Activated CD8-positive, alpha-beta memory T cell treated with anti-CD3 and anti-CD28 coated beads, Interleukin-2, amount 50 U/mL, for 1 hour (primary cell): ENCODE measurements around the gene SLC49A4.

ENCODE experiments used
- DNase-seq: peaks from one replicate; pipeline ENCODE4 v3.0.0-alpha.2; 2020; ENCODE audit errors: extremely low read depth

SLC49A4 gene

DNA sequence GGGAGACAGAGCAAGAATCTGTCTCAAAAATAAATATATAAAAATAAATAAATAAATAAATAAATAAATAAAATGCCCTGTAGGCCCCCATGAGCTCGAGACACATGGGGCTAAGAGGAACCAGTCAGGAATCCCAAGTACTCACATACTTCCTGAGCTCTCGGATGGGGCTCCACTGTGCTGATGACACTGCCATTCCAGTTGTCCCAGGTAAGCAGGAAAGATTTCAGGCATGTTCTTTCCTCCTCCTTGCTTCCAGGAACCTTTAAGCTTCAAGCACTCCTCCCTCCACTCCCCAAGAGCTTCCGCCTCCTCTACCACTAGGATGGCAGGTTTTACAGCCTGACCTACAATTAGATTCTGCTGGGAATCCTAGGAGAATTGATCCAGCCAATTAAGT, 113.4 kb downstream of the SLC49A4 start:
- no peak for DNase-seq

DNA sequence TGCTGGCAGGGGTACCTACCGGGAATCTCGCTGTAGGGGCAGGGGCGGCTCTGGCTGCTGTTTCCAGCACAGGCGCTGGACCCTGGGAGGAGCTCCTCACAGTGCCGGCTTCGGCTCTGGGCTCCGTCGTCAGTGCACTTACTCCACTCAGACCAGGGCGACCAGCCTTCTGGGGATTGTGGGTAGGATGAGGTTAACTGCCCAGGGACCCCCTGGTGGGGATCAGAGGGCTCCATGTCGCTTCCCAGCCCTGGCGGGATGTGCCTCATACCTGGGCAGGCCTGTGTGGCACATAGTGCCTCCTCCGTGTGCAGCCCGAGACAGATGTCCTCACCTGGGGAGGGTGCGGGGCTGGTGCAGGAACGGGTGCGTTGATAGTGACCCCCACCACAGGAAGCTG, 117.0 kb downstream of the SLC49A4 start:
- DNase-seq = no peak

DNA sequence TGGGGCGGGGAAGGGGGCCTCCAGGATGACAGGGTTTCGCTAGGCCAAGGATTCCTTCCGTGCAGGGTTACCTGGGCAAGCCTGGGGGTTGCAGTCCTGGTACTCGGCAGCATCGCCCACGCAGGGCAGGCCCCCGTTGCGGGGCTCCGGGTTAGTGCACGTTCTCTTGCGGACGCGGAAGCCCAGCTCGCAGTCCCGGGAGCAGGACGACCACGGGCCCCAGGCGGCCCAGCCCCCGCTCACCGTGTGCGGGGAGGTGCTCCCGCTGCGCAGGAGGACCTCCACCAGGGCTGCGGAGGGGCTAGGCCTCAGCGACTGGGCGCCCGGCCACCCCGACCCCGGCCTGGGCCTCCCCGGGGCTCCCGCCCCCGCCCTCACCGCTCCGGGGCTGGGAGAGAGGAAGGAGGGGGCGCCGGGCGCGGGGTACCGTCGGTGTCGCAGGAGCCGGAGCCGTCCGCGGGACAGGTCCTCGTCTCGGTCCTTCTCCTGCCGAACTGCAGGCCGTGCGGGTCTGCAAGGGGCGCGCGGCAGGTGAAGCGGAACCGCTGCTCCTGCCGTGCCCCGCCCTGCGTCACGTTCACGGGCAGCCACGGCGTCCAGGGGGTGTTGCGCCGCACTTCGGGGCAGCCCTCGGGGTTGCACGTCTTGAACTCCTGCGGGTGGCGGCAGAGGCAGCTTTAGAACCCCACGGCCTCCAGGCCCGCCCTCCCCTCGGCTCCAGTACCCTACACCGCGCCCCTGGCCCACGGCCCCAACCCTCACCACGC, 118.1 kb downstream of the SLC49A4 start:
- DNase-seq = no peak

DNA sequence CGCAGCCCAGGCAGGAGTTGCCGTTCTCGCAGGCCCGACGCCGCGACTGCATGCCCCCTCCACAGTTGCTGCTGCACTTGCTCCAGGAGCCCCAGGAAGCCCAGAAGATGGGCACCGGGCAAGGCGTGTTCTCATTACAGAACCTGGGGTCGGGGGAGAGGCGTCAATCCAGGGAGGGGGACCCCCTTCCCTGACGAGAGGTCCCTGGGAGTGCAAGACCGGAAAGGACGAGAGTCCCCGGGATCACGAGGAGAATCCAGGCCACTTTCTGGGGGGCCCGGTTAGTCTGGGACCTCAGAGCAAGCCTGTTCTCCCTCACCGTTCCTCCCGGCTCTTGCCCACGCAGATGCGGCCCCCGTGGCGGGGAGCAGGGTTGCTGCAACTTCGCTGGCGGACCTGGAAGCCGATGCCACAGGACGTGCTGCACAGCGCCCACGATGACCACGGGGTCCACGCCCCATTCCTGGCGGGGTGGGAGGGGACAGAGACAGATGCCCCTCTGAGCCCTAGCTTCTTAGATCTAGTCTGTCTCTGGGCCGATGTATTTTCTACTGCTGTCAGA, 118.8 kb downstream of the SLC49A4 start:
- DNase-seq = no peak

DNA sequence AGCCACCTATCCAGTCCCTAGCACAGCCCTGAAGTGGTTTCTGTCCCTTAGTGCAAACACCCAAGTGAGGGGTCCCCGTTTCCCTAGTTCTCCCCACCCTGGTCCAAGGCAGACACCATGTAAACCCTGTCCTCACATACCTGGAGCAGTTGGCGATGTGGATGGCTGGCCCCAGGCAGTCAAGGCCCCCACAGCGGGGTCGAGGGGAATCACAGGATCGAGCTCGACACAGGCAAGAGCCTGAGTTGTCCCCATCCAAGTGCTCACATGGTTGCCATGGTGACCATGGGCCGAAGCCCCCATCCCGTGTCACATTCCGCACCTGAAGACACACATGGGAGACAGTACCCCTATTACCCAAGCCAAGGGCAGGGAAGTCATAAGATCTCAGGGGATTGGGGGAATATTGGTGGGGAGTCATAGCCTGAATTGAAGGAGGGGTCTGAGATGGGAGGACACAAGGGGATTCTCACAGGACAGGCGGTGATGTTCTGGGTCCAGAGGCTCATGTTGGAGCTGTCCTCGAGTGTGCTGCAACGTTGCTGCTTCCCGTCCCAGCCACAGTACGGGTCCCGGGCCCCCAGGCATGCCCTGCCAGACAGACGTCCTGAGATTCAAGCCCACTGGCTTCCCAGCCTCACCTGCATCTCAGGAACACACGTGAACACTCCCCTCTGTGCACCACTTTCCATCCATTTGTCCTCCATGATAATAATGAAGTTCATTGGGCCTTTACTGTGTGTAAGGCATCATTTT, 120.6 kb downstream of the SLC49A4 start:
- DNase-seq = no peak

DNA sequence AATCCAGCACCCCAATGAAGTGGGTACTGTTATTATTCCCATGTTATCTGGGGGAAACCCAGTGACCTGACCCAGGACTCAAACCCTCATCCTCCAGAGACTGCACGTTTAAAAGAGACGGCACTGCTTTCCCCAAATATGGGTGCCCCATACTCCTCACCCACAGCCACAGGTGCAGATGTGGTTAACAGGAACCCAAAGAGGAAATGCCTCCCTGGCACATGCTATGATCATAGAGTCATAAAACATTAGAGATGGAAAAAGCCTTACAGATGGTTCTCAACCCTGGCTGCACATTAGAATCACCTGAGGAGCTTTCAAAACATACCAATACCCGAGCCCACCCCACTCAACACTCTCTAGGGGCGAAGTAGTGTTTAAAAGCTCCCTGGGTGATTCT, 121.2 kb downstream of the SLC49A4 start:
- no peak for DNase-seq

DNA sequence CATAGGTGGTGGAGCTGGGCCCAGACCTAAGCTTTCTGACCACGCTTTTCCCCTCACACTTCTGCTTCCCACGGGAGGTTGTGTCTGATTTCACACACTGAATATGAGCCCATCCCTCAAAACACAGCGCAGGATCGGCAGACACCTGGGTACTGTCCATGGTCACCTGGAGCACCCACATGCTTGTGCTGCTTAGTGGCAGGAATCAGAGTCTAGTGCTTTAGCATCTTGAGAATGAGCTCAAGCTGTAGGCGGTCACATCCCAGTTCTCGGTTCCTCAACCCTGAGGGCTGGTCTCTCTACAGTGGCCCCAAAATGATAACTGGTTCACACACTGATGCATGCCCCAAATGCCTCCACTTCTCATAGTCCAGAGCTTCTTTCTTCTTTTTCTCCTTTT, 121.7 kb downstream of the SLC49A4 start:
- no peak for DNase-seq

DNA sequence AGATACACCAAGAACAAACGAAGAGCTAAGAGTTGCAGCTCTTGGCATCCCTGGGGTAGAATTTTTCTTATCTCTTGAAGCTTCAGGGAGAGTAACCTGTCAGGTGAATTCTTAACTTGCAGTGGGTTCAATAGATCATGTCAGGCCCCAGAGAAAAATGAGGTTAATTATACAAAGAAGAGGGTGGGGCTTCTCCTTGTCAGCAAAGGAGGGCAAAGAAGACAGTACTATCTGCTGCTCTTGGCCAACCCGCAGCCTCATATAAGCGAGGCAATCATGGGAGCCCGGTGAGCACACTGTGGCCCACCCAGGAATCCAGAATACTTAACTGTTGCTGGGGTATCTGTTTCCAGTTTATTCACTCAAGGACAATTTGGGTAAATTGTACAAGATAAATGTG, 122.5 kb downstream of the SLC49A4 start:
- DNase-seq = no peak

DNA sequence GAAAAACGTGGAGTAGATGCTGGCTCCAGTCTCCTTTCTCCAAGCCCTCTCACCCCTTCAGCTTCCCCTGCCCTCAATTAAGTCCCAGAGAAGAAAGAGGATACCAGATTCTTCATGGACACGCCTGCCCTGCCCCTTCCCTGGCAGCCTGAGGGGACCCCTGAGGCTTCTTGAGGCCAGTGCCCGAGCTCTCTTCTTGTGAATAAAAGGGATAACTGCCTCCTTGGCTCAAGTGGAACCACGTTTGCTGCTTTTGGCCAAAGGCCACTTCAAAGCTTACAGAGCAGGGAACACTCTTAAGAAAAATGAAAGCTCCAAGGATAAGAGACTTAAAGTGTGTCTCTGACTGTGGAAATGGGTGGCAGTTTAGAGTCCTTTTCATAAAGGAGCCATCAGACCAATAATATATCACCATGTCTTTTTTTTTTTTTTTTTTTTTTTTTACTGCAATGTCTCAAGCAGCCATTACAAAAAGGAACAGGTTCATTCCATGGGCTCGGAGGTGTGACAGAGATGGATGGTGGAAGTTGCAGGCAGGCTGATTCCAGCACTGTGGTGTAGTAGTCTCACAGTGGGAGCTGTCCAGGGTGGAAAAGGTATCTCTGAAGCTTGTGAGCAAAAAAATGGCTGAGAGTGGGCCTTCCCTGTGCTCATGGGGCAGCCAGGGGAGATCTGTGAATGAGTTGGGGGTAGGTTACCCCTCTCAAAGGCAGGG, 123.9 kb downstream of the SLC49A4 start:
- no peak for DNase-seq

DNA sequence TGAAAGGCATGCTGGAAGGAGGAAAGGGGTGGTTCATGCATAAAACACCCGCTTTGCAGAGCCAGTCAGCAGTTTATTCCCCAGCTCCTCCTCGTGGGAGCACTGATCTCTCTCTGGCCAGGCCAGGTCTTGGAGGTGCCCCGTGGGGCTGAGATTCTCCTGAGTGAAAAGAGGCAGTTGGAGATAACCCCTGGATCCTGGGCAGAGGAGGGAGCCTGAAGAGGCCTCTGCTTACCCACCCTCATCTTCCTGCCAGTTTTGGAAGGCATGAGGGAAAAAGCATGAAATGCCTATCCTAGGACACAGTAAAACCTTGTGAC, 124.4 kb downstream of the SLC49A4 start:
- no peak for DNase-seq

DNA sequence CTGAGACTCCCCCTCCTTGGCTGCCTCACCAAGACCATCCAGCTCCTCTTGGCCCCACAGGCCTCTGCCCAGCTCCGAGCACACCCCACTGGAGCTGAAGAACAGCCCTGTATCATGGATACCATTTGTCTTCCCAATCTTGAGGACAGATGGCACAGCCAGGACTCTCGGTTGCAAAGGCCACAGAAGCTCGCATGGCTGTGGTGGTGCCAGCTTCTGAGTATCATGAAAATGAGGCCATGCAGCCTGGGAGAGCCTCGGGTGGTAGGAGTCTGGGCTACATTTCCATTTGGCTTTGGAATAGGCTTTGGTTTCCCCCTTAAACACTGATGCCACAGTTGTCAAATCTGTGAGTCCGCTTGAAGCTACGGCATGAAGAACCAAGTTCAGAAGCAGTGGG, 126.1 kb downstream of the SLC49A4 start:
- no peak for DNase-seq

DNA sequence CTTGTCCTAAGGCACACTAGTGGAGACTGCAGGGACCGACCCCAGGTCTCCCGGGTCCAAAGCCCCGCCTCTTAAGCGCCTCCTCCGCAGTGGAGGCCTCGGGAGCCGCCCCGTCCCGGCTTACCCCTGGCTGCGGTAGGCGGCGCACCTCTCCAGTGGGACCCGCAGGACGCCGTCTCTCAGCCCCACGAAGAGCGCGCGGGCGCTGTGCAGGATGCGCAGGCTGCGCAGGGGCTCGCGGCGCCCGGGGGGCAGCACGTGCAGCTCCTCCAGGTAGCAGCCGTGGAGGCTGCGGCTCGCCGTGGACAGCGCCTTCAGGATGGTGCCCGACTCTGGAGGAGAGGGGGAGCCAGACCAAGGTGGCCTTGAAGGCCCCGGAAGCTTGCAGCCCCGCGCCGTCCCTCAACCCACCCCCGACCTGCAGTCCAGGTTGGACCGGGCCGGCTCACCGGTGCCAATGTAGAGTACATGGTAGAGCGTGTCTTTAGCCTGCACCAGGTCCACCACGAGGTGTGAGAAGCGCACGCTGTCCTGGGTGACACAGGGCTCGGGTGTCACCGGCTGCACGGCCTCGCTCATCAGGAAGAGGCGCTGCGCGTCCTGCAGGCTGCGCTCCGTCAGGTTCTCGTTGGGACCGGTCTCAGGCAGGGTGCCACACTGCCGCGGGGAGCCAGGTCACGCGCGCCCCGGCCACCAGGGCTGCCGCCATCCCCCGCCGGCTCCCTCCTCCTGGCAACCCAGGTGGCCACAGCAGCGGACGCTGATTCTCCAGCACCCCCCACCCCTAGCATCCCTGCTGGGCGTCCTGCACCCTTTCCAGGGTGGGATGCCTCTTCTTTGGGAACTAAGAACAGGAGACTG, 127.2 kb downstream of the SLC49A4 start:
- DNase-seq = no peak

DNA sequence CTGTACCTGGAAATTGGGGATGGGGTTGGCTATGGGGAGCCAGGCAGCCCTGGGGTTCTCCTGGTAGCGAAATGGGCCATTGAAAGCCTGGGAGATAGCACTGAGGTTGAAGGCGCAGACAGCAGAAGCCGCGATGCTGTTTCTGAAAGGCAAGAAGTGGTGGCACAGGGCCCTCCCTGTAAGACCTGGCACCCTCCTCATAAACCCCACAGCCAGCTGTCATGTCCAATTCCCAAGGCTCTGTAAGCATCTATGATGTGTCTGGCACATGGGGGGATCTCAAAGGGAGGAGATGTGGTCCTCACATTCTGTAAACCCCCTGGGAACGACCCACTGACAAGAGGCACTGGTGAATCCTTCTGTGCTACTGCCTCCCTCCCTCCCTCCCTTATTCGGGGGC, 128.7 kb downstream of the SLC49A4 start:
- no peak for DNase-seq

DNA sequence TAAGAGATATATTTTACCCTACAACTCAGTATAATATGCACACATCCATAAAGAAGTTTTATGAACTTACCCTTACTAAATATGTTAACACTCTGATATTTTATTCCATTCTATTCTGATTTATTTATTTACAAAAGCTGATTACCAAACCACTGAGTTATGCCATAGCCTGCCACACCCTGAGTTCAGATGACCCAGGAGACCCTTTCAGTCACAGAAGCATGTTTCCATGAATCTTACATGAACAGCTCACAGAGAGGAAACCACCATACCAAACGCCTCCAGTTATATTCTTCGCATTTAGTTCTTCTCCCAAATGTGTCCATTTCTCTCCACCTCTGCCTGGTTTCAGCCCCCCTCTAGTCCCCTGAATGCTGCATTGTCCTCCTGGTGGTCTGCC, 129.2 kb downstream of the SLC49A4 start:
- DNase-seq = no peak

DNA sequence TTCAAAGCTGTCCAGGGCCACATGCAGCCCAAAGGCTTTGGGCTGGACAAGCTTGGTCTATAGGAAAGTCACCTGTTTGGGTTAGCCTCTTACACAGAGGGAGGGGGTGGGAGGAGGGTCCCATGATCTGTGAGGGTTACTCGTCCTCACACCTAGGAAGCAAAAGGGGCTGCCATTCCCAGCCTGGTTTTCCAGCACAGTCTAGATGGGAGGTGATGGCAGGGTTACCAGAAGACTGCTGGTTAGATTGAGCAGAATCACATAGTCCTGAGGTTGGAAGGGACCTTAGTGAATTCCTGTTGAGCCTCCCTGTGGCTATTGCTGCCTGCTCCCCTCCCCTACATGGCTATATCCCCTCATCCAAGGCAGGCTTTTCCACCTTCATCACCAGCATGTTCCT, 130.9 kb downstream of the SLC49A4 start:
- no peak for DNase-seq

DNA sequence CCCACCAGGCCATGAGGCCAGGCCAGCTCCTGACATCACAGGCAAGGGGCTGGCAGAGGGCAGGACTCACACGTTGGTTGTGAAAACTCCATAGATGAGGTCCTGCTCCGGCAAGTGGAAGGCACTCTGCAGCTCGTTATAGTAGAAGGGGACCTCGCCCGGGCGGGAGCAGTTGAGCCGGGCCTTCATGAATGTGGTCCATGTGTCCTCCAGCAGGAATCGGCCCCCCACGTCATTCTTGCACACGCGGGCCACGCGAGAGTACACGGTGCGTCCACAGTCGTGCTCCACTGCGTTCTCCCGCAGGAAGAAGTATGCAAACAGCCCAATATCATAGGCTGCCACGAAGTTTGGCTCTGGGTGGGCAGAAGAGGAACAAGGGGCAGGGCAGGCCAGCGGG, 131.5 kb downstream of the SLC49A4 start:
- DNase-seq = no peak

DNA sequence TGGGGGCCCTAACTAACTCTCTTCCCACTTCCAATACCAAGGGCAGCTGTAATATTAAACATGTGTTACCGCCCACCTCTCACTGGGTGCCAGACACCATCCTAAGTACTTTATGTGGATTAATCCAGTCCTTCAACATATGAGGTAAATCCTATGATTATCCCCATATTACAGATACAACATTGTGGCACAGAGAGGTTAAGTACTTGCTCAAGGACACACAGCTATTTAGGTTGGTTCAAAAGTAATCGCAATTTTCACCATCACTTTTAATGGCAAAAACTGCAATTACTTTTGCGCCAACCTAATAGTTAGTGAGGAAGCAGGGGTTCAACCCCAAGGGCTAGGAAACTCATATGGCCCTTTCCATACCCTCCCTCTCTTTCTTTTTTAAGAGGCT, 131.9 kb downstream of the SLC49A4 start:
- DNase-seq = no peak

DNA sequence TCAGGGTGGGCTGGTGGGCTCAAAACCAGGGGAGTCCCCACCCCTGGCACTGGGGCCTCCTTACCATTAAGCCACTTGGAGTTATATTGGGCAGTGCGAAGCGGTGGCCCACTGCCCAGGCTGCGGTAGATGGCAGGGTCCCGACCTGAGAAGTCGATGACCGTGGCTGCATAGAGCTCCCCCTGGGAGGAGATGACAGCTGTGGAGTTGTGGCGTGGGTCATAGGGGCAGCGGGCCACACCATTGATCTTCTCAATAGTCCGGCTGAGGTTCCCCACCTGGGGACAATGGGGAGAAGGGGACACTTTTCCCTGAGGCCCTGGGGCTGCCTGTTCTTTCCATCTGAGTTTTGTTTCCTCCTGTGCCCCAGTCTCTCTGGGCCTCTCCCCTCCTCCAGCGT, 132.9 kb downstream of the SLC49A4 start:
- DNase-seq = no peak

DNA sequence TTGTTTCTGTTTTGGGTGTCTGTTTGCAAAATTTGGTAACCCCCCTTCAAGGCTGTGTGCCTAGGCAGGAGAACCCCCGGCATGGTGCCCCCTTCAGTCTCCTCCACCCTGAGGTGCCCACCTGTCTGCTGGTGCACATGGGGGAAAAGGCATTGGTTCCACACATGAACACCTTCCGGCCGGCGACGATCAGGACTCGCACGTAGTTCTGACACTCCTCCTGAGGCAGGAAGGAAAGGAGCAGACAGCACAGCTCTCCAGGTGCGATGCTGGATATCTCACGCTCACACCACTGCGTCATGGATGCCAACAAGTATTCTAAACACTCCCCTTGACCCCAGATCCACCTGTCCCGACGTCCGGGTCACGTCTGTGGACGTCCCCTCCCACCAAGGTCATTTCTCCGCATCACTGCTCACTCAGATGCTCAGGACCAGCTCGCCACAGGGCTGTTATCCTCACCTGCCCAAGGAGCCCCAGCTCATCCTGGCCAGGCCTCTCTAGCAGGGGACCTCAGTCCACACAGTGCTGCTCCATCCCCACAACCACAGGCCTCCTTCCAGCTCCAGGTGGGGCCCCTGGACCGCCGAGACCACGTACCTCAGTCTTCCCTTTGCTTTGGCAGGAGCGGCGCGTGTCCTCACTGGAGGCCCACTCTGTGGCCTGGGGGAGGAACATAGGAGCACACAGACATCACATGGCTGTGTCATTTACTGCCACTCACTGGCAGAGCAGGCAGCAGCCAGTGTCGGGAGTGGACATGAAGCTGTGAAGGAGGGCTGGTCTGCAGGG, 133.7 kb downstream of the SLC49A4 start:
- DNase-seq = no peak

DNA sequence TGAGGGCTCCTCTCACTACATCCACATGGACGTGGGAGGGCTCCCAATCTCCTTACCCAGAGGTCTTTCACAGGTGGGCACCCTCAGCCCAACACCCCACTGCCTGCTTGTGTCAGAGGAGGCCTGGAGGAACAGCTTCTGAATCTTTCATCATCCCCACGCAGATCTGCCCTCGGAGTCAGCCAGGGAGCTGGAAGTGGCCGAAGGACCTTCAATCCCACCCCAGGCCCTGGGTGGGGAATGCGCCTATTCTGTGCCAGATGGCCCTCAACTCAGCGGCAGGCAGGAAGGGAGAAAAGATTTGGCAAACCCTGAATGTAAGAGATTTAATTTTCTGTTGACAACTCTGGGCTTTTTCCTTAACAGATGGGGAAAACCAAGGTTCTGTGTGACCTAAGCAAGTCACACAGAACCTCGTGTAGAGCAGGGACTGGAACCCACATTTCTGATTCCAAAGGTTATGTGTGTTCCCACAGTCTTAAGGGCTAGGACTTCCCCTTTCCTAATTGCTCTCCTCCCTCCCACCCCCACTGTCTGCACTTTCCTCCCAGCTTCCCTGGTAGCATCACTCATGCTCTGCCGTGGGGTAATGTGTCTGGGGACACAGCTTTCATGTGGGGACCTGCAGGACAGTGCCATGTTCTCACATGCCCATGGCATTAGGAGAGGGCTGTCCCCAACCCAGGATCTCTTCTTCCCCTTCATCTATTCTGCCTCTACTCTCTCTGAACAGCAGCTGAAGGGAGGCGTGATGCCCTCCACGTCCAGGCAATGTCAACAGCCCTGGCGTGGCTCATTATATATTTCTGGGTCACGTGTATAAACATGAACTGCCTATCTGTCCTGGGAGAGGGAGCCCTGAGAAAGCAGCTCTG, 134.6 kb downstream of the SLC49A4 start:
- DNase-seq = no peak
